Measurements from ENCODE around the gene KDM3A.

GRCh38 chr2:86439879-86440630 lies 1.1 kb upstream of the KDM3A start:
- TF ChIP-seq POLR2A (IDR thresholded peaks at IDR 0.05) = no peak
- no peak for TF ChIP-seq CTCF (IDR thresholded peaks at IDR 0.05)
